Measurements from ENCODE around the gene RNF167.

Gene RNF167

GRCh38 chr17:4939796-4940554 is at the start of gene RNF167, which contains the start of gene SLC25A11:
Gene RNF167, plus strand, starts transcription at chr17:4940268. Its CDS starts 642 bp downstream, at chr17:4940910.
Gene SLC25A11, minus strand, starts transcription at chr17:4940046. Its CDS starts 136 bp downstream, at chr17:4939910.
- DNase-seq = peak; percentile 97

- DNase-seq = no peak
Observed at GRCh38 chr17:4891411-4892410, 48.4 kb upstream of the RNF167 start.

GRCh38 chr17:4892499-4893221 is 47.4 kb upstream of the RNF167 start:
- DNase-seq = no peak

- no peak for DNase-seq
Observed at GRCh38 chr17:4893272-4893671, 46.8 kb upstream of the RNF167 start.

GRCh38 chr17:4893721-4894560 is 46.1 kb upstream of the RNF167 start:
- no peak for DNase-seq

GRCh38 chr17:4895121-4895520 is 44.9 kb upstream of the RNF167 start:
- DNase-seq = no peak

GRCh38 chr17:4895657-4896331 is 44.3 kb upstream of the RNF167 start:
- no peak for DNase-seq

- no peak for DNase-seq
Observed at GRCh38 chr17:4896332-4897197, 43.5 kb upstream of the RNF167 start.

- no peak for DNase-seq
Observed at GRCh38 chr17:4897198-4897687, 42.8 kb upstream of the RNF167 start.

GRCh38 chr17:4897785-4898184 is 42.3 kb upstream of the RNF167 start:
- no peak for DNase-seq

- DNase-seq = no peak
Observed at GRCh38 chr17:4898351-4898750, 41.7 kb upstream of the RNF167 start.

GRCh38 chr17:4898927-4899326 is 41.1 kb upstream of the RNF167 start:
- no peak for DNase-seq

GRCh38 chr17:4899341-4900230 is 40.5 kb upstream of the RNF167 start, which contains the start of gene C17orf107:
Gene C17orf107, plus strand, starts transcription at chr17:4899536. Its CDS starts 227 bp downstream, at chr17:4899763.
- DNase-seq = no peak

- DNase-seq = no peak
Observed at GRCh38 chr17:4900231-4901107, 39.6 kb upstream of the RNF167 start.

- DNase-seq = no peak
Observed at GRCh38 chr17:4901108-4901647, 38.9 kb upstream of the RNF167 start.

- DNase-seq = no peak
Observed at GRCh38 chr17:4901648-4902344, 38.3 kb upstream of the RNF167 start.

GRCh38 chr17:4902540-4902939 is 37.5 kb upstream of the RNF167 start:
- no peak for DNase-seq
